Upper lobe of left lung (tissue), 4 donors: Measurements from ENCODE around the gene LARGE1.

Source experiments
- CTCF ChIP-seq, 6 experiments: fragments of 450-650 bp in 4 of 6; fragments of 200-600 bp in 2 of 6; sonication (generic) in 2 of 6; IDR thresholded peaks; one replicate each; pipeline ENCODE4 v1.5.1; 2016 to 2019; ENCODE audit warnings: antibody characterized with exemption in 6 of 6
- POLR2A ChIP-seq, 4 donors: fragments of 450-650 bp; IDR thresholded peaks; one replicate each; pipeline ENCODE4 v1.5.1; 2016 to 2017; ENCODE audit warnings: antibody characterized with exemption in 4 of 4, mild to moderate bottlenecking in 2 of 4
- POLR2AphosphoS5 ChIP-seq, 2 donors: sonication (generic); formaldehyde crosslinking; IDR thresholded peaks; one replicate each; pipeline ENCODE4 v1.5.1; 2017; ENCODE audit warnings: antibody characterized with exemption in 2 of 2

GRCh38 chr22:33920927-33921524 lies 750 bp upstream of the LARGE1 start:
- TF ChIP-seq CTCF (IDR thresholded peaks at IDR 0.05): no peak
- peak in 3 of 4 donors; percentile 40 to 82 (median 79) for TF ChIP-seq POLR2A (IDR thresholded peaks at IDR 0.05)
- peak in 1 of 2 donors; percentile 91 for TF ChIP-seq POLR2AphosphoS5 (IDR thresholded peaks at IDR 0.05)
